Measurements from ENCODE around the gene ABHD17C. TPM values are rescaled to one million over a fixed set of nuclear protein-coding genes. Genes with fewer than 3 reads are reported as not detected.

The ABHD17C gene
- total and polyA plus RNA-seq, 2 of the 8 experiments (the other 6 are each of a cell fraction or from before 2014, with no cell fraction given), result 20.2 to 29.8 TPM

DNA sequence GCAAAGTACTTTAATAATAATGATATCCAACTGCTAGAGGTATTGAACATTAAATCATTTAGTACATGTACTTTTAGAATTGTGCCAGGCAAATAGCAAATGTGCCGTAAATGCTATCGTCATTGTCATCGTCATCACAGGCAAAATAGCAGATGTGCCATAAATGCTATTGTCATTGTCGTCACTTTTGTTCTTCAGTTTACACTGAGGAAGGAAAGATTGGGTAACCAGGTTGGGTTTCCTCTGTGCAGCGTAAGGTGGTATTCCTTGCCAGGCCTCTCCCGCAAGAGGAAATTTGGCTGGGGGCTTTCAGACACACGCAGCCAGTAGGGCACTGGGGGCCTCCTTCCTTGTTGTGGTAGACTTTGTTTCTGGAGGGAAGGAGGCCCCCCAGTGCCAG, 26.4 kb downstream of the ABHD17C start (continued):
- no peak for TF ChIP-seq EP300 (IDR thresholded peaks at IDR 0.05; ENCODE audit: borderline replicate concordance in 1 of 2, low read depth in 2 of 2, low read length in 2 of 2)

All from H1 (cell line).